GM13977 (cell line): ENCODE results near the gene NOG.

Experiments used
- DNase-seq: peaks from one replicate; pipeline ENCODE4 v3.0.0; 2012; ENCODE audit warnings: low spot score
- CTCF ChIP-seq: IDR thresholded peaks from 2 replicates; pipeline ENCODE4 v1.5.1; 2012; ENCODE audit warnings: mild to moderate bottlenecking, control low read depth; ENCODE audit not compliant: insufficient read depth; ENCODE audit errors: extremely low read depth, missing control alignments
- in situ Hi-C: fragments of 300-500 bp; cut with MboI; formaldehyde crosslinking; loops from one replicate; pipeline ENCODE4 v1.12.0; 2022; ENCODE audit warnings: low sequenced_read_pairs, low pct_unique_long_range_greater_than_20kb, mixed read lengths, inconsistent platforms; ENCODE audit not compliant: unreplicated experiment

Gene NOG

GRCh38 chr17:56640116-56640515 lies 46.6 kb downstream of the NOG start:
- no peak for DNase-seq
- TF ChIP-seq CTCF = no peak
- in situ Hi-C loops = no loop called here

- in situ Hi-C loops = no loop called here
Observed at GRCh38 chr17:56641373-56641772, 47.9 kb downstream of the NOG start.

GRCh38 chr17:56641894-56642293 lies 48.4 kb downstream of the NOG start:
- TF ChIP-seq CTCF = no peak
- in situ Hi-C loops = no loop called here
- DNase-seq = no peak

More at GRCh38 chr17:56641373-56641772, 47.9 kb downstream of the NOG start:
- no peak for TF ChIP-seq CTCF
- DNase-seq = no peak

- TF ChIP-seq CTCF = no peak
Observed at GRCh38 chr17:56642424-56642823, 48.9 kb downstream of the NOG start.

More at GRCh38 chr17:56642424-56642823, 48.9 kb downstream of the NOG start:
- in situ Hi-C loops = no loop called here
- DNase-seq = no peak
